HTERT RPE-1 (cell line): ENCODE results near the gene ZNF273.
"Not testable (repeated sequence)": the region's sequence is repeated elsewhere in the genome, so short reads cannot be mapped to it uniquely, and the experiment has no call there.

ENCODE experiments used
- in situ Hi-C: fragments of 300-500 bp; cut with MboI; formaldehyde crosslinking; loops from 4 replicates; pipeline ENCODE4 v1.14.3; 2020; ENCODE audit warnings: low sequenced_read_pairs

ZNF273 gene

GRCh38 chr7:64944667-64945502 lies 41.8 kb downstream of the ZNF273 start:
- in situ Hi-C loops, result not testable (repeated sequence)

- in situ Hi-C loops, result no loop called here
Observed at GRCh38 chr7:64945503-64946175, 42.6 kb downstream of the ZNF273 start.

DNA sequence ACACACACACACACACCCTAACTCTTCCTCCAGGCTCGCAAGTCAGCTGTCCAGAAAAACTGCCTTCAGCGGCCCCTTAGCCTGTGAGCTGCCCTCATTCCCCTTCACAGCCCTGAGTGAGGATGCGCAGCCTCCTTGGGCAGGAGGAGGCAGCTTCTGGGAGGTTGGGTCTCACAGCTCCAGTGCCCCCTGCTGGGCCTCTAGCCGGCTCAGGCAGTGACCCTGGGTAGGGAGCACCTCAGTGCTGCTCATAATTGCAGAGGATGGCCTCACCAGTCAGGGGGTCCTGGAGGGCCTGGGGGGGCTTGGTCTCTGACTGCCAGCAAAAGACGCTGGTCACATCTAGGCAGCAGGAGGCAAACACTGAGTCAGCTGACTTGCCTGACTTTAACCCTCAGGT lies 43.7 kb downstream of the ZNF273 start:
- in situ Hi-C loops, result no loop called here

DNA sequence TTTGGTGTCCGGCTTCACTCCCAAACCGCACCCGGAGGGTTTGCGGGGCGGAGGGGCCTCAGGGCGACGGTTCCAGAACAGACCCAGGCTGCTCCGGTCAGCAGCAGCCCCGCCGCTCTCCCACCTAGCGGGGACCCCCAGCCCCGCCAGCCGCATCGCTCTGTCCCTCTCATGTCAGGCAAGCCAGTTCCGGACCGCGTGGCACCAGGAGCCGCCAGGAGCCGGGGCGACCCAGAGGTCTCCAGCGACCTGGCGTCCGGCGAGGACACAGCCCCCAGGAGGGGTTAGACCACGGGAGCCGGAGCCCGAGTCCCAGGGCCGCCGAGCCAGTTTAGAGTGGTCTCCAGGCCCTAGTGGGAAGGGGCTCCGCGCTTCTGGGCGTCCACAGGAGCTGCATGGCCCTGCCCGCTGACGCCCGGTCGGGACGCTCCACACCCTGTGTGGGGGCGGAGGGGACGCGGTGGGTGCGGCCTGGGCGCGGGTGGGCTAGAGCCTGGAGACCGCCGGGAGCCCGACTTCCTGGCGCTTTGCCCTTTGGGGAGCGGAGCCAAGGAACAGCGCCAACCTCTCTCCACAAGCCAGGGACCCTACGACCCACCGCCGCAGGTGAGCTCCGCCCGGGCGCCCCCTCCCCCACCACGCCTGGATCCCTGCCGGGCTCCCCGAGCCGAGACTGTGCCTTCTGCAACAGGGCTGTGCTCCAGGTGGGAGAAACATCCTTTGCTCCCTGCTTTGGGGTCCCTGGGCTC lies 44.4 kb downstream of the ZNF273 start:
- in situ Hi-C loops, result no loop called here

- in situ Hi-C loops, result not testable (repeated sequence)
Observed at GRCh38 chr7:64948774-64949173, 45.7 kb downstream of the ZNF273 start.

DNA sequence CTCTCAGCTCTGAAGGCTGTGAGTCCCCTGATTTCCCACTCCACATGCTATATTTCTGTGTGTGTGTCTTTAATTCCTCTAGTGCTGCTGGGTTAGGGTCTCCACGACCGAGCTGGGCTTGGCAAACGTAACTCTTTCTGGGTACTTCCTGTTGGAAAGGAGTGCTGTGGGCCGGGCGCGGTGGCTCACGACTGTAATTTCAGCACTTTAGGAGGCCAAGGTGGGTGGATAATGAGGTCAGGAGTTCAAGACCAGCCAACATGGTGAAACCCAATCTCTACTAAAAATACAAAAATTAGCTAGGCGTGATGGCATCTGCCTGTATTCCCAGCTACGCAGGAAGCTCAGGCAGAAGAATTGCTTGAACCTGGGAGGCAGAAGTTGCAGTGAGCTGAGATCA lies 47.6 kb downstream of the ZNF273 start:
- in situ Hi-C loops, result not testable (repeated sequence)

GRCh38 chr7:64951250-64951848 lies 48.3 kb downstream of the ZNF273 start:
- in situ Hi-C loops, result no loop called here

GRCh38 chr7:64959072-64959747 lies 56.1 kb downstream of the ZNF273 start:
- in situ Hi-C loops, result no loop called here

- in situ Hi-C loops, result no loop called here
Observed at GRCh38 chr7:64965594-64965993, 62.5 kb downstream of the ZNF273 start.

GRCh38 chr7:64978497-64979203 lies 75.6 kb downstream of the ZNF273 start:
- in situ Hi-C loops, result no loop called here
